ENCODE results near the gene CACNA2D2.

The CACNA2D2 gene

DNA sequence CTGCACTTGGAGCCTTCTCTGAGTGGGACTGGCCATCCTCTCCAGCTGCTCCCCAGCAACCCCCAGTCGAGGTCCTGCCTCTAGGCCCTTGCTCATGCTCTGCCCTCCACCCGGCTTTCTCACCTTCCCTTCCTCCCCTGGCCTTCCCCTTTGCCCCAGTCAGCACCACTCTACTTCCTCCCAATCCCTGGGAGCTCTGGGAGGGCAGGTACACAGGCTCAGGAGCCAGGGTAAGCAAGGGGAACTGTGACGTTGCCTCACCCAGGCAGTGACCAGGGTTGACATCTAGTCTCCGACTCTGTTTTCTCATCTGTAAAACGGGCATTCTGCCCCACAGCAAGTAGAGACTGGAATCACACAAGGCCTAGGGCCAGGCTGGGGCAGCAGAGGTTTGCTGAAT, 77.5 kb downstream of the CACNA2D2 start:
- no peak overlapping the region for H3K27ac ChIP-seq
- H3K9me3 ChIP-seq (ENCODE audit: control insufficient read depth, low read length): no peaks in the 10 kb centered on the region
- TF ChIP-seq, protein P1, sequence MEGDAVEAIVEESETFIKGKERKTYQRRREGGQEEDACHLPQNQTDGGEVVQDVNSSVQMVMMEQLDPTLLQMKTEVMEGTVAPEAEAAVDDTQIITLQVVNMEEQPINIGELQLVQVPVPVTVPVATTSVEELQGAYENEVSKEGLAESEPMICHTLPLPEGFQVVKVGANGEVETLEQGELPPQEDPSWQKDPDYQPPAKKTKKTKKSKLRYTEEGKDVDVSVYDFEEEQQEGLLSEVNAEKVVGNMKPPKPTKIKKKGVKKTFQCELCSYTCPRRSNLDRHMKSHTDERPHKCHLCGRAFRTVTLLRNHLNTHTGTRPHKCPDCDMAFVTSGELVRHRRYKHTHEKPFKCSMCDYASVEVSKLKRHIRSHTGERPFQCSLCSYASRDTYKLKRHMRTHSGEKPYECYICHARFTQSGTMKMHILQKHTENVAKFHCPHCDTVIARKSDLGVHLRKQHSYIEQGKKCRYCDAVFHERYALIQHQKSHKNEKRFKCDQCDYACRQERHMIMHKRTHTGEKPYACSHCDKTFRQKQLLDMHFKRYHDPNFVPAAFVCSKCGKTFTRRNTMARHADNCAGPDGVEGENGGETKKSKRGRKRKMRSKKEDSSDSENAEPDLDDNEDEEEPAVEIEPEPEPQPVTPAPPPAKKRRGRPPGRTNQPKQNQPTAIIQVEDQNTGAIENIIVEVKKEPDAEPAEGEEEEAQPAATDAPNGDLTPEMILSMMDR (IDR thresholded peaks at IDR 0.05): no peak
- no peak overlapping the region for H3K4me3 ChIP-seq (ENCODE audit: low read depth, low read length)
- no peaks in the 10 kb centered on the region for H3K36me3 ChIP-seq (ENCODE audit: control insufficient read depth, insufficient read depth, low read length)
- H2AFZ ChIP-seq: no peak overlapping the region
- H3K4me2 ChIP-seq (ENCODE audit: low read length): no peak overlapping the region
- H3K27me3 ChIP-seq (ENCODE audit: control insufficient read depth, insufficient read depth, low read length): no peaks in the 10 kb centered on the region
- H3K9ac ChIP-seq: no peak overlapping the region
- no peaks in the 10 kb centered on the region for H3K4me1 ChIP-seq
- no peaks in the 10 kb centered on the region for H3K79me2 ChIP-seq

DNA sequence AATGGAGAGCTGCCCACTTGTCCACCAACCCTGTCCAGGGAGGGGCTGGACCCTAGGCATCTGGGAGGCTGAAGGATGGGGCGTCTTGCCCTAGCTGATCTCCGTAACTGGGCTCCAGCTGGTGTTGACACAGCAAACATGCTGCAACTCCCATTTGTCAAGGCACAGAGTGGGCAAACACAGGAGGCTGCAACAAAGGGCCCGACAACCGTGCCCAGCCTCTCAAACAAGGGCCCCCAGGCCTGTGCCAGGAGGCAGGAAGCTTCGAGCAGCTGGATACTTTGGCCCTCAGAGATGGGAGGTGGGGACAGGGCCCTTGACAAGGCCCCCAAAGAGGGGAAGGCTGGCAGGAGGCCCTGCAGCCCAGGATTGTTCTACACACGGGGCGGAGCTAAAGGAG, 79.9 kb downstream of the CACNA2D2 start:
- no peaks in the 10 kb centered on the region for H3K36me3 ChIP-seq (ENCODE audit: control insufficient read depth, insufficient read depth, low read length)
- H3K4me3 ChIP-seq (ENCODE audit: low read depth, low read length): no peak overlapping the region
- H3K27ac ChIP-seq: no peak overlapping the region
- H3K9ac ChIP-seq: no peak overlapping the region
- no peaks in the 10 kb centered on the region for H3K27me3 ChIP-seq (ENCODE audit: control insufficient read depth, insufficient read depth, low read length)
- no peaks in the 10 kb centered on the region for H3K9me3 ChIP-seq (ENCODE audit: control insufficient read depth, low read length)
- no peak overlapping the region for H2AFZ ChIP-seq
- TF ChIP-seq, protein P1 (IDR thresholded peaks at IDR 0.05): no peak
- no peak overlapping the region for H3K4me2 ChIP-seq (ENCODE audit: low read length)
- H3K79me2 ChIP-seq: no peaks in the 10 kb centered on the region
- H3K4me1 ChIP-seq: no peaks in the 10 kb centered on the region

DNA sequence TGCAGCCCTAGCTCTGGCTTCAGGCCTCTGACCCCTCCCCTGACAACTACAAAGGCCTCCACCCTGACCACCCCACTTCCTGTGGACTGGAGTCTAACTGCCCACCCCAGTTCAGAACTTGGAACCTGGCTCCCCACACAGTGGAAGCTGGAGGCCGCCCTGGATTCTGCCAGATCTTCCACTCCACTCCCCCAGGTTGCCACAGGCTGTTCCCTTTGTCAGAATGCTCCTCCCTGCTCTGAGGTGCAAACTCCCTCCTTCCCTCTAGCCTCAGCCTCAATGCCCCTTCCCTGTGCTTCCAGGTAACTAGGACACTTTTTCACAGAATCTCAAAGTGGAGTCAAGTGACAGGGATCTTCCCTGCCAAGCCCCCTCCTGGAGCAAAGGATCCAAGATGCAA, 81.3 kb downstream of the CACNA2D2 start:
- Histone ChIP-seq H2AFZ (no peak overlapping the region), H3K4me1 (no peaks in the 10 kb centered on the region), H3K9me3 (ENCODE audit: control insufficient read depth, low read length) (no peaks in the 10 kb centered on the region), H3K79me2 (no peaks in the 10 kb centered on the region), H3K4me2 (ENCODE audit: low read length) (no peak overlapping the region), H3K27me3 (ENCODE audit: control insufficient read depth, insufficient read depth, low read length) (no peaks in the 10 kb centered on the region), H3K27ac (no peak overlapping the region), H3K9ac (no peak overlapping the region), H3K4me3 (ENCODE audit: low read depth, low read length) (no peak overlapping the region), H3K36me3 (ENCODE audit: control insufficient read depth, insufficient read depth, low read length) (no peaks in the 10 kb centered on the region)
- TF ChIP-seq, protein P1 (IDR thresholded peaks at IDR 0.05): no peak

DNA sequence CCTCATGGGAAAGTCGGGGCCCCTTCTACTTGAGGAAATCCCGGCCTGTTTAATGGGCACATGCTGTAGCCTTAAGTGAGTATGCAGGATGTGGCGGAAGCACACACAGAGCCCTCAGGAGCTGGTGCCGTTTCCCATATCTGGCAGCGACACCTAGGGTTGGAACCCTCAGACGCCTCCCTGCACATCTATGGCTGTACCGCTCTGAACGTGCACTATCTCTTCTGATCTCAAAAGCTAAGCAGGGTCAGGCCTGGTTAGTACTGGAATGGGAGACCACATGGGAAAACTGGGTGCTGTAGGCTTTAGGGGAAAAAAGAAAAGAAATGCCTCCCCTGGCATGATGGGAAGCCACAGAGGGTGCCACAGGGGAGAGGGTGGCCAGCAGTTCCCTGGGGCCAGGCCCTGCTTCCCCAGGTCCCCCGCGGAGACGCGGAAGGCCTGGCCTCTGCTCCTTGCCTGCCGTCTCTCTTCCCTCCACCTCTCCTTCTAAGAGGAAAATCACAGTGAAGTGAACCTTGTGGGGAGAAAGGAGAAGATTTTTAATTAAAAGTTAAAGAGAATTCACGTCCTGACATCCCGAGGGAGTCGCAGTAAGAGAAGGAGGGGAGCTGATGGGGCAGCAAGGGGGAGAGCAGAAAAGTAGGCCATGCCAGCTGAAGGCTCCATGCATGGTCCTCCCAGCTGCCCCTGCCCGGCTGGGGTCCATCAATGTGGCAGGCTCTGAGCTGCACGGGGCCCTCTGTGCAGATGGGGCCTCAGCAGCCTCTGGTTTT, 83.7 kb downstream of the CACNA2D2 start:
- Histone ChIP-seq H3K27ac (no peak overlapping the region), H3K36me3 (ENCODE audit: control insufficient read depth, insufficient read depth, low read length) (no peaks in the 10 kb centered on the region), H3K4me1 (no peaks in the 10 kb centered on the region), H3K79me2 (no peaks in the 10 kb centered on the region), H3K9me3 (ENCODE audit: control insufficient read depth, low read length) (no peaks in the 10 kb centered on the region), H2AFZ (no peak overlapping the region), H3K9ac (no peak overlapping the region), H3K4me2 (ENCODE audit: low read length) (no peak overlapping the region), H3K27me3 (ENCODE audit: control insufficient read depth, insufficient read depth, low read length) (no peaks in the 10 kb centered on the region), H3K4me3 (ENCODE audit: low read depth, low read length) (no peak overlapping the region)
- TF ChIP-seq, protein P1 (IDR thresholded peaks at IDR 0.05): no peak

DNA sequence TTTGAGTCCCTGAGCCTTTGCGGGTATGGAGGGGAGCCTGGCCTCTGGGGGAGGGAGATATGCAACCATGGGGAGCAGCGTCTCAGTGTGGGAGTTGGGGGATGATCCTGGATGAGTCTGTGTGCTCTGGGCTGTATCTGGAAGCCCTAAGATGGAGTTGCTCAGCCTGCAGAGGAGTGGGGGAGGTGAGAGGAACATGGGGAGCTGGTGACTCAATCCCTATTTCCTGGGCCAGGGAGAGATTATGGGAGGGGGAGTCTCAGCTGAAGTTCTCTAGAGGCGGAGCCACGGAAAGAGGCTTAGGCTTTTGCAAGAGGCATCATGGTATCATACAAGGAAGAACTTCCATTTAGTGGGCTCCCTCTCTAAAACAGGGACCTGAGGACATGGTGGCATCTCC, 84.6 kb downstream of the CACNA2D2 start:
- Histone ChIP-seq H3K4me1 (no peaks in the 10 kb centered on the region), H3K4me2 (ENCODE audit: low read length) (no peak overlapping the region), H3K27me3 (ENCODE audit: control insufficient read depth, insufficient read depth, low read length) (no peaks in the 10 kb centered on the region), H3K27ac (no peak overlapping the region), H3K79me2 (no peaks in the 10 kb centered on the region), H3K36me3 (ENCODE audit: control insufficient read depth, insufficient read depth, low read length) (no peaks in the 10 kb centered on the region), H3K9me3 (ENCODE audit: control insufficient read depth, low read length) (no peaks in the 10 kb centered on the region), H2AFZ (no peak overlapping the region), H3K9ac (no peak overlapping the region), H3K4me3 (ENCODE audit: low read depth, low read length) (no peak overlapping the region)
- TF ChIP-seq, protein P1 (IDR thresholded peaks at IDR 0.05): no peak

Data from parathyroid adenoma (tissue), 2 donors.